Mesenchymal stem cell (in vitro differentiated cells and primary cell): ENCODE measurements around the gene SEC16A.

Experiments
- DNase-seq: peaks from one replicate; pipeline ENCODE4 v3.0.0-alpha.2; 2013
- H2AFZ ChIP-seq: one replicate; pipeline ENCODE4 v1.6.1; 2013; ENCODE audit warnings: low read depth, mild to moderate bottlenecking, control low read depth, inconsistent platforms, low read length, moderate library complexity
- H2AK5ac ChIP-seq: 2 replicates; pipeline ENCODE4 v1.6.1; 2013; ENCODE audit warnings: low read length, moderate library complexity, mild to moderate bottlenecking, inconsistent platforms; ENCODE audit not compliant: severe bottlenecking
- H2BK120ac ChIP-seq: one replicate; pipeline ENCODE4 v1.6.1; 2013; ENCODE audit warnings: low read depth, mild to moderate bottlenecking, inconsistent platforms, low read length, moderate library complexity
- H2BK12ac ChIP-seq, 2 experiments: one replicate each; pipeline ENCODE4 v1.6.1; 2013; ENCODE audit warnings: inconsistent platforms in 2 of 2, low read length in 2 of 2, mild to moderate bottlenecking in 2 of 2, moderate library complexity in 2 of 2, control low read depth in 1 of 2
- H2BK15ac ChIP-seq: one replicate; pipeline ENCODE4 v1.6.1; 2013; ENCODE audit warnings: mild to moderate bottlenecking, low read depth, inconsistent platforms; ENCODE audit not compliant: poor library complexity, severe bottlenecking
- H2BK5ac ChIP-seq: 2 replicates; pipeline ENCODE4 v1.6.1; 2013; ENCODE audit warnings: low read depth, mild to moderate bottlenecking, low read length, control low read depth, inconsistent platforms; ENCODE audit not compliant: poor library complexity, severe bottlenecking
- H3K14ac ChIP-seq, 2 experiments: one replicate each; pipeline ENCODE4 v1.6.1; 2013; ENCODE audit warnings: inconsistent platforms in 2 of 2, low read length in 2 of 2, control low read depth in 1 of 2, mild to moderate bottlenecking in 1 of 2, moderate library complexity in 1 of 2
- H3K18ac ChIP-seq, 2 experiments: one replicate each; pipeline ENCODE4 v1.6.1; 2013; ENCODE audit warnings: inconsistent platforms in 2 of 2, low read length in 2 of 2, control low read depth in 1 of 2, low read depth in 1 of 2, mild to moderate bottlenecking in 1 of 2
- H3K23ac ChIP-seq, 2 experiments: one replicate each; pipeline ENCODE4 v1.6.1; 2013; ENCODE audit warnings: inconsistent platforms in 2 of 2, low read length in 2 of 2, mild to moderate bottlenecking in 2 of 2, moderate library complexity in 2 of 2, control low read depth in 1 of 2
- H3K27ac ChIP-seq: 2 replicates; pipeline ENCODE4 v1.5.1; 2013; ENCODE audit warnings: mild to moderate bottlenecking, moderate library complexity, low read length, control low read depth, inconsistent platforms; ENCODE audit not compliant: poor library complexity, severe bottlenecking
- H3K27me3 ChIP-seq, 2 experiments: 2 replicates each; pipeline versions ENCODE4 v1.6.1 to v1.7.0; 2013; ENCODE audit warnings: low read length in 2 of 2, mild to moderate bottlenecking in 2 of 2, moderate library complexity in 2 of 2, control low read depth in 1 of 2, inconsistent platforms in 1 of 2; ENCODE audit not compliant: control insufficient read depth in 1 of 2, insufficient read depth in 1 of 2
- H3K36me3 ChIP-seq, 2 experiments: 2 replicates each; pipeline versions ENCODE4 v1.6.1 to v1.7.0; 2013; ENCODE audit warnings: low read length in 2 of 2, control low read depth in 1 of 2, inconsistent platforms in 1 of 2, low read depth in 1 of 2, mild to moderate bottlenecking in 1 of 2; ENCODE audit not compliant: insufficient read depth in 2 of 2, control insufficient read depth in 1 of 2
- H3K4ac ChIP-seq, 2 experiments: one replicate each; pipeline ENCODE4 v1.6.1; 2013; ENCODE audit warnings: inconsistent platforms in 2 of 2, low read length in 2 of 2, mild to moderate bottlenecking in 2 of 2, moderate library complexity in 2 of 2, control low read depth in 1 of 2, low read depth in 1 of 2
- H3K4me1 ChIP-seq: 2 replicates; pipeline ENCODE4 v1.6.1; 2013; ENCODE audit warnings: low read depth, low read length, control low read depth; ENCODE audit not compliant: control insufficient read depth, insufficient read depth
- H3K4me2 ChIP-seq: 2 replicates; pipeline ENCODE4 v1.6.1; 2013; ENCODE audit warnings: low read length, mild to moderate bottlenecking, inconsistent platforms; ENCODE audit not compliant: poor library complexity, severe bottlenecking
- H3K4me3 ChIP-seq, 2 experiments: 2 replicates each; pipeline versions ENCODE4 v1.5.1 to v1.7.0; 2013; ENCODE audit warnings: low read length in 2 of 2, mild to moderate bottlenecking in 2 of 2, control low read depth in 1 of 2, low read depth in 1 of 2; ENCODE audit not compliant: insufficient read depth in 1 of 2
- H3K79me1 ChIP-seq: replicated peaks from 2 replicates; pipeline ENCODE4 v1.6.1; 2013; ENCODE audit warnings: mild to moderate bottlenecking, control low read depth, low read length, inconsistent platforms; ENCODE audit not compliant: poor library complexity, severe bottlenecking
- H3K9ac ChIP-seq: 2 replicates; pipeline ENCODE4 v1.7.0; 2013; ENCODE audit warnings: mild to moderate bottlenecking, low read length, moderate library complexity
- H3K9me3 ChIP-seq: 2 replicates; pipeline ENCODE4 v1.7.0; 2013; ENCODE audit warnings: mild to moderate bottlenecking, low read length; ENCODE audit not compliant: control insufficient read depth
- H4K8ac ChIP-seq: one replicate; pipeline ENCODE4 v1.6.1; 2013; ENCODE audit warnings: inconsistent platforms, mild to moderate bottlenecking, low read length, moderate library complexity
- H4K91ac ChIP-seq: one replicate; pipeline ENCODE4 v1.6.1; 2013; ENCODE audit warnings: mild to moderate bottlenecking, low read length, inconsistent platforms
- WGBS: methylation state at CpG from one replicate; pipeline ENCODE4 v1.1.7; 2013; ENCODE audit warnings: mixed read lengths; 5-methylcytosine and 5-hydroxymethylcytosine counted together

The SEC16A gene

GRCh38 chr9:136506425-136506824 is 23.6 kb upstream of the SEC16A start:
- H3K79me1 ChIP-seq: peaks cover 9% of the 10 kb centered on the region
- H3K4me2 ChIP-seq: no peak overlapping the region
- H3K4me1 ChIP-seq: no peaks in the 10 kb centered on the region
- H3K9ac ChIP-seq: no peak overlapping the region
- no peak overlapping the region for H3K4ac ChIP-seq
- H4K91ac ChIP-seq: no peak overlapping the region
- no peak overlapping the region for H2BK12ac ChIP-seq
- H2BK5ac ChIP-seq: no peak overlapping the region
- no peak overlapping the region for H3K14ac ChIP-seq
- H4K8ac ChIP-seq: no peak overlapping the region
- H3K27ac ChIP-seq: no peak overlapping the region
- H3K9me3 ChIP-seq: no peaks in the 10 kb centered on the region
- H2AK5ac ChIP-seq: no peak overlapping the region
- no peak overlapping the region for H2AFZ ChIP-seq
- no peak for DNase-seq
- H3K23ac ChIP-seq: no peak overlapping the region
- 97% methylated on average over 30 of the region's 30 CpGs for WGBS
- peaks cover 30 to 98% of the 10 kb centered on the region in 2 experiments for H3K36me3 ChIP-seq
- H3K18ac ChIP-seq: no peak overlapping the region
- no peak overlapping the region for H3K4me3 ChIP-seq
- H3K27me3 ChIP-seq: no peaks in the 10 kb centered on the region
- H2BK120ac ChIP-seq: no peak overlapping the region
- no peak overlapping the region for H2BK15ac ChIP-seq

- H3K4ac ChIP-seq: no peak overlapping the region
- no peak overlapping the region for H2AK5ac ChIP-seq
- H3K4me1 ChIP-seq: no peaks in the 10 kb centered on the region
- no peak overlapping the region for H3K23ac ChIP-seq
- no peak overlapping the region for H2AFZ ChIP-seq
- H4K91ac ChIP-seq: no peak overlapping the region
- H3K4me2 ChIP-seq: no peak overlapping the region
- no peak overlapping the region for H3K14ac ChIP-seq
- H4K8ac ChIP-seq: no peak overlapping the region
- DNase-seq: no peak
- H3K9me3 ChIP-seq: no peaks in the 10 kb centered on the region
- H2BK5ac ChIP-seq: no peak overlapping the region
- no peak overlapping the region for H3K27ac ChIP-seq
- no peak overlapping the region for H2BK15ac ChIP-seq
- H3K36me3 ChIP-seq: peaks cover 31 to 97% of the 10 kb centered on the region in 2 experiments
- H3K18ac ChIP-seq: no peak overlapping the region
- H2BK12ac ChIP-seq: no peak overlapping the region
- 97% methylated on average over 27 of the region's 51 CpGs for WGBS
- peaks cover 9% of the 10 kb centered on the region for H3K79me1 ChIP-seq
- no peaks in the 10 kb centered on the region for H3K27me3 ChIP-seq
- no peak overlapping the region for H3K4me3 ChIP-seq
- H3K9ac ChIP-seq: no peak overlapping the region
- no peak overlapping the region for H2BK120ac ChIP-seq
Observed at GRCh38 chr9:136505406-136506403, 22.9 kb upstream of the SEC16A start.

- no peak overlapping the region for H3K18ac ChIP-seq
- no peaks in the 10 kb centered on the region for H3K27me3 ChIP-seq
- no peak overlapping the region for H3K9ac ChIP-seq
- WGBS: 95% methylated on average over 68 of the region's 68 CpGs
- H2AK5ac ChIP-seq: no peak overlapping the region
- no peak overlapping the region for H3K14ac ChIP-seq
- no peak overlapping the region for H3K23ac ChIP-seq
- H3K4me1 ChIP-seq: no peaks in the 10 kb centered on the region
- peaks cover 39 to 97% of the 10 kb centered on the region in 2 experiments for H3K36me3 ChIP-seq
- no peak overlapping the region for H4K91ac ChIP-seq
- H3K9me3 ChIP-seq: no peaks in the 10 kb centered on the region
- no peak overlapping the region for H2BK5ac ChIP-seq
- peaks cover 9% of the 10 kb centered on the region for H3K79me1 ChIP-seq
- no peak for DNase-seq
- no peak overlapping the region for H2BK120ac ChIP-seq
- H2BK15ac ChIP-seq: no peak overlapping the region
- H3K4ac ChIP-seq: no peak overlapping the region
- H4K8ac ChIP-seq: no peak overlapping the region
- H2BK12ac ChIP-seq: no peak overlapping the region
- H3K27ac ChIP-seq: no peak overlapping the region
- H3K4me2 ChIP-seq: no peak overlapping the region
- H3K4me3 ChIP-seq: no peak overlapping the region
- H2AFZ ChIP-seq: no peak overlapping the region
Observed at GRCh38 chr9:136504512-136505348, 21.9 kb upstream of the SEC16A start.
